H1 (cell line): ENCODE data around the gene ALOX12. TPM values are rescaled to one million over a fixed set of nuclear protein-coding genes. Genes with fewer than 3 reads are reported as not detected.

Source experiments
- ATF3 ChIP-seq: IDR thresholded peaks from 2 replicates; pipeline ENCODE4 v1.6.1; 2011; ENCODE audit warnings: low read depth, mild to moderate bottlenecking, low read length; ENCODE audit not compliant: insufficient read depth
- BCL11A ChIP-seq, 2 experiments: IDR thresholded peaks; one replicate each; pipeline ENCODE4 v1.6.1; 2011; ENCODE audit warnings: low read depth in 2 of 2, low read length in 2 of 2, mild to moderate bottlenecking in 2 of 2
- CHD1 ChIP-seq: IDR thresholded peaks from 2 replicates; pipeline ENCODE4 v1.6.1; 2012; ENCODE audit warnings: low read depth, low read length, improper control_type of control experiment
- CHD7 ChIP-seq: fragments of 300-600 bp; sonication (generic); IDR thresholded peaks from 2 replicates; pipeline ENCODE4 v1.7.1; 2012; ENCODE audit warnings: low read length, moderate library complexity, mild to moderate bottlenecking, inconsistent platforms; ENCODE audit not compliant: insufficient replicate concordance
- FOSL1 ChIP-seq: IDR thresholded peaks from 2 replicates; pipeline ENCODE4 v1.6.1; 2011; ENCODE audit warnings: mild to moderate bottlenecking, low read depth, low read length, moderate library complexity; ENCODE audit not compliant: insufficient read depth
- RXRA ChIP-seq: IDR thresholded peaks from 2 replicates; pipeline ENCODE4 v1.6.1; 2011; ENCODE audit warnings: low read depth, mild to moderate bottlenecking, low read length, moderate library complexity; ENCODE audit not compliant: insufficient read depth
- TAF1 ChIP-seq: IDR thresholded peaks from 2 replicates; pipeline ENCODE4 v1.6.1; 2011; ENCODE audit warnings: mild to moderate bottlenecking, low read depth, low read length
- TBP ChIP-seq: IDR thresholded peaks from 2 replicates; pipeline ENCODE4 v1.6.1; 2011; ENCODE audit warnings: low read depth, low read length, improper control_type of control experiment
- TCF12 ChIP-seq: IDR thresholded peaks from 2 replicates; pipeline ENCODE4 v1.6.1; 2011; ENCODE audit warnings: low read depth, mild to moderate bottlenecking, low read length
- polyA plus RNA-seq, 7 experiments: library from polyadenylated mRNA; depleted of rRNA in 3 of 7; stranded (reverse) in 5 of 7; unstranded in 2 of 7; fragments of >200 nt in 5 of 7; fragments of 200-250 nt in 2 of 7; gene quantifications; 1 replicate in 5 of 7; 2 replicates in 1 of 7; 4 replicates in 1 of 7; pipeline versions ENCODE4 v1.2.1 to v1.2.3, GENCODE V29; 2011 to 2013; ENCODE audit warnings: missing spikeins in 2 of 7, mixed read lengths in 2 of 7
- total RNA-seq: library from RNA; stranded (reverse); fragmentation: NEBNext Ultra II Directional; extraction: Animal tissue kit (Norgen Biotek cat#: 25700); gene quantifications from 2 replicates; pipeline ENCODE4 v1.2.1, GENCODE V29; 2021

The ALOX12 gene
- total and polyA plus RNA-seq, 2 of the 8 experiments (the other 6 are each of a cell fraction or from before 2014, with no cell fraction given), result 1.4 to 2.0 TPM

- TF ChIP-seq CHD7 (no peak), FOSL1 (no peak), ATF3 (0 out of 2 replicates have a peak, but pooled peaks have one; percentile 27), BCL11A (IDR thresholded peaks at IDR 0.05; ENCODE audit: low read depth in 2 of 2, low read length in 2 of 2) (no peak), TAF1 (no peak), TBP (no peak), RXRA (no peak), TCF12 (no peak), CHD1 (no peak)
These were observed 27.9 kb downstream of the ALOX12 start (continued) for GRCh38 chr17:7023576-7024401.
